GM21825 (cell line): Measurements from ENCODE around the gene KRTAP10-6.
"Not testable (repeated sequence)": the region's sequence is repeated elsewhere in the genome, so short reads cannot be mapped to it uniquely, and the experiment has no call there.

Source experiments
- ATAC-seq: cut with Tn5 transposase; IDR thresholded peaks from one replicate; pipeline ENCODE4 v1.9.1; 2021; ENCODE audit warnings: mild to moderate bottlenecking, moderate library complexity; ENCODE audit not compliant: unreplicated experiment

Gene KRTAP10-6

DNA sequence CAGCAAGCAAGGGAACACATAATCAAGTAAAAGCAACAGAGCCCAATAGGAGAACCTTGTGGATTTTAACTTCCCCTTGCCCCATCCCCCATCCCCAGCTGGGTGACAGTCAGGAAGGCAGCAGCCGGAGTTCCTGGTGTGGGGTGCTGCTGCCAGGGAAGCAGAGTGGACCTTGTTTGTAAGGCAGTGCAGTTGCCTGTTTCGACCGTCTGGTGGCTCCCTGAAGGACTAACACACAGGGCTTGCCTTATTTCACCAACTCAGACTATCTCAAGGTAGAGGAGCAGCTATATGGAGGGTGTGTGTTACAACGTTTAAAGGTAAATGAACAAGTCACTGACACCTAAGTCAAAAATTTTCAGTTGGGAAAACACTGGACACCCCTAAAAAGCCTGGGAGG lies 26.2 kb upstream of the KRTAP10-6 start:
- ATAC-seq = no peak

DNA sequence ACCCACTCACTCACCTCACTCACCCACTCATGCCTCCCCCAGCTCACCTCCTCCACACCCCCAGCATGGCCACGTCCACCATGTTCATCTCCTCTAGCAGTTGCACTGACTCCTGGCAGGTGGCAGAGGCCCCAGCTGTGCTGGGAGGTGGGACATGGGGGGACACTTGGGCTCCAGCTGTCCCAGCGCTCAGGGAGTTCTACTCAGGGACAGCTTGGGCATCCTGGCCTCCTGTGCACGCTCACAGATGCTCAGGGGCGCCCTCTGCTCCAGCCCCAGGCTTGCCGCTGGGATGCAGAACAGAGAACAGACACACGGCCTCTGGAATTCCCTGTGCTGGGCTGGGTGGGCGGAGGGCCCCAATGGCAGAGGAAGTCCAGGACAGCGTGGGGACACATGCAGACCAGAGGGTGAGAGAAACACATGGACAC lies 24.8 kb upstream of the KRTAP10-6 start:
- no peak for ATAC-seq

DNA sequence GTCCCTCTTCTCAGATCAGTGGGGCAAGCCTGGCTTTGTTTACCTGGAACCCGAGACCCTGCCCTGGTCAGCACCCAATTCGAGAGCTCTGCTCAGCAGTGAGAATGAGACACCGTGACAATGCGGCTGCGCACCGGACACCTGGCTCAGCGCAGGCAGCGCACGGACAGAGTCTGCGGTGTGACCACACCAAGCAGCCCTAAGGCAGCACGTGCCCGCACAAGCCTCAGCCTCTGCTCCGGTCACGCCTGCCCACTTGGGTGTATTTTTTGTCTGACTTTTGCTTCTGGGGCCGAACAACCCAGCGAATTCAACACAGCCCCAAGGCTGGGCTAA lies 24.3 kb upstream of the KRTAP10-6 start:
- no peak for ATAC-seq

DNA sequence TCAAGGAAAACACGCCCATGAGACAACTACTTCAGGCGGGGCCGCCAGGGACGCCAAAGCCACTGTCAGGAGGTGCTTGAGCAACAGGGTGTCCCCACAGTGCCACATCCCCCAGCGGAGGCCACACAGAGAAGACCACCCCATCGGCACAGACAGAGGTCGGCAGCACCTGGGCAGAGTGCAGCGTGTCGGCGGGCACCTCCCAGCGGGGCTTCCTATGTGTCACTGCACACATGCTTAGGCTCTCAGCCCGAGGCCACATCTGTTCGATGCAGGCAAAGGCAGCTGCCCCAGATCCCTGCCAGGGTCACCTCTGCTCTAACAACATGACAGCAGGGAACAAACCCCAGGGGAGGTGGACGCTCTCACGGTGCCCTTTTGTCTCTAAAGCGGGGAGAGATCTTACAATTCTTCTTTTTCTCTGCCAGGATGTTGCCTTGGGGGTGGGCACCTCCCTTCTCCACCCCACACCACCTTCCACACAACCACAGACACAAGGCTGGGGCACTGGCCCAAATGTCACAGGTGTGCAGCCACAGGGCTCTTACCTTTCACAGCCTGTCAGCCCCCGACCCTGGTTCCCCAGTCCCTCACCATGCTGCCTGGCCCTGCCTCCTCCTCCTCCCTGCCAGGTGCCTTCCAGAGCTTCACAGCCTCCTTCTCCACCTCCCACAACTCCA lies 23.7 kb upstream of the KRTAP10-6 start:
- ATAC-seq = no peak

DNA sequence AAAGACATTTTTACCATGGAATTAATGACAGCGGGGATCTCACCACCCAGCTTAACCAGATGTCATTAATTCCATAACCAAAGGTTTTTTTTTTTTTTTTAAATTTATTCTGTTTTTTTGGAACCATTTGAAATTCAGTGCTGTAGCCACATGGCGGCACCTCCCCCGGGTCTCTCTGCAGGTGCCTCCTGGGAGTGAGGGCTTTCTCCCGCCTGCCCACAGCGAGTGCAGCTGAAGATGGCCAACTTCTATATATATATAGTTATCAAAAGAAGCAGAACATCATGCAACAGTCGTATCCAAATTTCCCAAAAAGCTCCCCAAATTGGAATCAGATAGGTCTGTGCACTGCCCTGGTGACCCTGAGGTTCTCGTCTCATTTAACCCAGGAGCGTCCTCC lies 23.2 kb upstream of the KRTAP10-6 start:
- no peak for ATAC-seq

DNA sequence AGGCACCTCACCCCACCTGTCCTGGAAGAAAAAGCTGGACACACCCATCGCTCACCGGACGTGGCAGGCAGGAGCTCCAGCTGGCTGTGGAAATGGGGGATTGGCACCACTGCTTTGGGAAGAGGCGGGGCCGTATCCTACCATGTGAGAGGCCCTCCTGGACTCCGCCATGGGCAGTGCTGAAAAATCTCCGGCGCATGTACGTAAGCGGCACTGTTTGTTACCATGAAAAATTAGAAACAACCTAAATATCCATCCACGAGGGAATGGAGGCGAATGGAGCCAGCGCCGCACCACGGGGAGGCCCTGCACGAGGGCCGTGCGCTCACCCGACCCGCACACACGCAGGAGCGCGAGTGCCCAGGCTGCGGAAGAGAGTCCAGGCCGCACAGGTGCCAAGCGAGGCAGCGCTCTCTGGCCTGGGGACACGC lies 22.7 kb upstream of the KRTAP10-6 start:
- no peak for ATAC-seq

DNA sequence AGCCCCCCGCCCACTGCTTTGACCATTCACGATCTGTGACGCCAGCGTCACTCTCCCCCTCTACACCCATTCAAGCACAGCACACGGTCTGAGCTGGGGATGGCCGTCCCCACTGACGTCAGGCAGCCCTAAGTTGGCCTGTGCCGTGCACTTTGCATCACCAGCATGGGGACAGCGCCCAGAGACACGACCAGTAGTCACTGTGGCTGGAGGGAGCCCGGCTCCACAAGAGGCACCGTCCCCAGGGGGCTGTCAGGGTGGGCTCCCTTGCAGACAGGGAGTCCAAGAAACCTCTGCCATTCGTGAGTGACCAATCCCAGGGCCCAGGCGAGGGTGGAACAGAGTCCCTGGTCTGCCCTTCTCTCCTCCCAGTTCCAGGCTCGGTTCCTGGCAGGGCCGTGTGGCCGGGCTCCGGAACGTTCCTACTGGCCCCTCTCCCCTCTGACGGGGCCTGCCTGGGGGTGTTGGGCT lies 21.9 kb upstream of the KRTAP10-6 start:
- no peak for ATAC-seq

GRCh38 chr21:44613386-44614155 lies 21.3 kb upstream of the KRTAP10-6 start:
- ATAC-seq = no peak

DNA sequence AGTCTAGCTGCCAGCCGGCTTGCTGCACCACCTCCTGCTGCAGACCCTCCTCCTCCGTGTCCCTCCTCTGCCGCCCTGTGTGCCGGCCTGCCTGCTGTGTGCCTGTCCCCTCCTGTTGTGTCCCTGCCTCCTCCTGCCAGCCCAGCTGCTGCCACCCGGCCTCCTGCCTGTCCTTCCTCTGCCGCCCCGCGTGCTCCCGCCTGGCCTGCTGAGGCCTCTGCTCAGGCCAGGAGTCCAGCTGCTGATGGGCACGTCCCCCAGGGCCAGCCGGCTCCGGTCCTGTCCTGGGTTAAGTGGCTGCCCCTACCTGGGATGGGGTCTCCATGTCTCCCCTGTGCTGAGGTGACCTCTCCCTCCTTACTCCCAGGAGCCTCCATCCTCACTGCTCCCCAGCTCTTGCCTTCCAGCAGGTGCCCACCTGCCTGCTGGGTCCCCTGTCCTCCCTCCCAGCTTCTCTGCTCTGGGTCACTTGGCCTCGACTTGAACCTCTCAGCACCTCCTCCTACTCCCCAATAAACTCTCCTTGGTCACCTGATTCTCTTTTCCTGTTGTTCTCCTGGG lies 20.4 kb upstream of the KRTAP10-6 start:
- ATAC-seq = no peak

DNA sequence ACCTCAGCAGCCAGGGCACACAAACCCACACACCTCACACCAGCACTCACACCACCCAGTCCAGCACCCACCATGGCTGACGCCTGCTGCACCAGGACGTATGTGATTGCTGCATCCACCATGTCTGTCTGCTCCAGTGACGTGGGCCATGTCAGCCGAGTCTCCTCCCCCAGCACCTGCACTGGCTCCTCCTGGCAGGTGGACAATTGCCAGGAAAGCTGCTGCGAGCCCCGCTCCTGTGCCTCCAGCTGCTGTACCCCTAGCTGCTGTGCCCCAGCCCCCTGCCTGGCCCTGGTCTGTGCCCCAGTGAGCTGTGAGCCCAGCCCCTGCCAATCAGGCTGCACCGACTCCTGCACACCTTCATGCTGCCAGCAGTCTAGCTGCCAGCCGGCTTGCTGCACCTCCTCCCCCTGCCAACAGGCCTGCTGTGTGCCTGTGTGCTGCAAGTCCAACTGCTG lies 19.8 kb upstream of the KRTAP10-6 start, which contains the start of gene KRTAP10-8:
Gene KRTAP10-8 (plus strand): TSS at position 51 of the 458 bp plus-strand sequence. CDS start 22 bp downstream, at position 73.
- ATAC-seq = no peak

DNA sequence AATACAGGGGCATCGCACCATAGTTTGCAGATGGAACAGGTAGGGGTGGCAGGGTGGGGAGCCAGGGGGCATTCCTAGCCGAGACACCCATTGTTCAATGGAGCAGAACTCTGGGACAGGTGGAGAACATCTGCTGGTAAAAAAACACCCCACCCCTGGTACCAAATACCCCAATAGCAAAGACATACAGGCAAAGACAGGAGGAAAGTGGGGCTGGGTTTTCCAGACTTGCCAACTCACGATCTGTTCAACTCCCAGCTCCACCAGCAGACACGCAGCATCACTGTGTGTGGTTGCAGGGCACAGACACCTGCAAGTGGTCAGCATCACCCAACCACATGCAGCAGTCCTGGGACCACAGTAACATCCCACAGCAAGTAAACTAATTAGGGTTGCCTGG lies 19.2 kb upstream of the KRTAP10-6 start:
- ATAC-seq = no peak

DNA sequence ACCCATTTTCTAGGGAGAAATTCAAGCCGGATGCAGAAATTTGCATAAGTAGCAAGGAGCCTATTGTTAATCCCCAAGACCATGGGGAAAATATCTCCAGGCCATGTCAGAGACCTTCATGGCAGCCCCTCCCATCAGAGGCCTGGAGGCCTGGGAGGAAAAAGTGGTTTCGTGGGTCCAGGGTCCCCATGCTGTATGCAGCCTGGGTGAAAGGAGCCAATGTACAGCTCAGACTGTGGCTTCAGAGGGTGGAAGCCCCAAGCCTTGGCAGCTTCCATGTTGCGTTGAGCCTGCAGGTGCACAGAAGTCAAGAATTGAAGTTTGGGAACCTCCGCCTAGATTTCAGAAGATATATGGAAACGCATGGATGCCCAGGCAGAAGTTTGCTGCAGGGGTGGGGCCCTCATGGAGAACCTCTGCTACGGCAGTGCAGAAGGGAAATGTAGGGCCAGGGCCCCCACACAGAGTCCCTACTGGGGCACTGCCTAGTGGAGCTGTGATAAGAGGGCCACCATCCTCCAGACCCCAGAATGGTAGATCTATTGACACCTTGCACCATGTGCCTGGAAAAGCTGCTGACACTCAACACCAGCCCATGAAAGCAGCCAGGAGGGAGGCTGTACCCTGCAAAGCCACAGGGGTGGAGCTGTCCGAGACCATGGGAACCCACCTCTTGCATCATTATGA lies 18.0 kb upstream of the KRTAP10-6 start:
- ATAC-seq = not testable (repeated sequence)

DNA sequence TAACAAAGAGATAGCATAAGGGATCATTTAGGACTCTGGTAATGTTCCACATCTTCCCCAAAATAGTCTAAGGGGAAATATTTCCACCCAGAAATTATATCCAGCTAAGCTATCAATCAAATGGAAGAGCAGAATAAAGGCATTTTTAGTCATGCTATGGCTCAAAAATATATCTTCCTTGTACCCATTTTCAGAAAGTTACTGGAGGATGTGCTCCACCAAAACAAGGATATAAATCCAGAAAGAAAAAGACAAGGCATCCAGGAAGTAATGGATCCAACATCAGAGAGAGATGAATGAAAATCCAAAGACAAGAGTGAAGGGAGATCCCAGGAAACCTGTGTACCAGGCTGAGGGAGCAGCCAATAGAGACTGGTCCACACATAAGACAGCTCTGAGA lies 16.9 kb upstream of the KRTAP10-6 start:
- no peak for ATAC-seq

DNA sequence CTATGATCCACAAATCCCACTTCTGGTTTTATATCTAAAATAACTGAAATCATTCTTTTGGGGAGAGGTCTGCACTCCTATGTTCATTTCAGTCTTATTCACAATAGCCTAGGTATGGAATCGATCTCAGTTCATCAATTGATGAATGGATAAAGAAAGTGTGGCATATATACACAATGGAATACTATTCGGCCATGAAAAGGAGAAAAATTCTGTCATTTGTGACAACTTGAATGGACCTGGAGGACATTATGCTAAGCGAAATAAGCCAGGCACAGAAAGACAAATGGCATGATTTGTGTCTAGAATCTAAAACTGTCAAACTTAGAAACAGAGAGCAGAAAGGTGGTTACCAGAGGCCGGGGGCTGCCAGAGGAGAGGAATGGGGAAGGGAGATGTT lies 14.2 kb upstream of the KRTAP10-6 start:
- no peak for ATAC-seq

DNA sequence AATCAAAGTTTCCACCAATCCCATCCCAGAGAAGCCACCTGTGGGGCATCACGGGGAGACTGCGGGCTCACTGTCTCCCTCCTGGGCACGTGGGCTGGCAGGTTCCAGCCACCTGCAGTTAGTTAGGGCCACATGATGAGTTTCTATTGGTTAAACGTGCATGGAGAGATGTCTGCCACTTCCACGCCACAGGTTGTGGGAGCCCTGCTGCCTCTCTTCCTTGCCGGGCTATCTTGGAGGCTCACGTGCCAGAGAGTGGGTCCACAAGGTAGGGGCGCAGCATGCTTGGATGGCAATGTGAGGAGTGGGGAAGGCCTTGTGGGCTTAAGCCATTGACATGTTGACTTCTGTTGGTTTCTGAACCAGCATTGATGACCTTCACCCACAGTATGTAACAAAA lies 11.6 kb upstream of the KRTAP10-6 start:
- ATAC-seq = no peak

DNA sequence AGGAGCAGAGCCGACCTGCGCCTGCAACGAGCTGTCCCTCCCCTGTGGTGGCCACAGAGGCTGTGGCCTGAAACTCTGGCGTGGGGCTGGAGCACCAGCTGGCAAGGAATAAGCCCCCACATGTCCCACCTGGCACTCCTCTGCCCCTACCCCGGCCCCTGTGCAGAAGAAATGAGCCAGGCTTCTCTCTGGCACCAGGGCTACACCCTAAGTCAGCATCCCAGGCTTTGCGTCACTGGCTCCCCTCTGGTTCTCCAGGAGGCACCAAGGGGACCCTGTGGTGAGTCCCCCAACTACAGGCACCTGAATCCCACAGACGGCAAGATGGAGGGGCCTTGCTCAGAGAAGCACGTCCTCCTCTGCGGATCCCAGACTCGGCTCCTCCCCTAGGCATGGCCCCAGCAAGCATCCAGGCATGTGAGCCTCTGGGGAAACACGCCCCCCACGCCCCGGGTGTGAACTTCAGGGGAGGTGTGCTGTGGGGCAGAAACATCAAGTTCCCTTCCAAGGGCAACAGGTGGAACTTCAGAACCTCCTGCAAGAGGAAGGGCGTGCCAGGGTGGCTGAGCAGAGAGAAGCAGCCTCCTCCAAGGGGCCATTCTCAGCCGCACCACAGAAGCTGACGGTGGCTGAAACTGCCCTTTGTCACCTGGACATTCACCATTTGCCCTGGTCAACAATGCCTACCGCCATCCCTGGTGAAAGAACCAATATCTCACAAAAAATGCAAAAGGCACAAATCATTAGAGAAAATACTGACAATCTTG lies 11.0 kb upstream of the KRTAP10-6 start:
- ATAC-seq = no peak

DNA sequence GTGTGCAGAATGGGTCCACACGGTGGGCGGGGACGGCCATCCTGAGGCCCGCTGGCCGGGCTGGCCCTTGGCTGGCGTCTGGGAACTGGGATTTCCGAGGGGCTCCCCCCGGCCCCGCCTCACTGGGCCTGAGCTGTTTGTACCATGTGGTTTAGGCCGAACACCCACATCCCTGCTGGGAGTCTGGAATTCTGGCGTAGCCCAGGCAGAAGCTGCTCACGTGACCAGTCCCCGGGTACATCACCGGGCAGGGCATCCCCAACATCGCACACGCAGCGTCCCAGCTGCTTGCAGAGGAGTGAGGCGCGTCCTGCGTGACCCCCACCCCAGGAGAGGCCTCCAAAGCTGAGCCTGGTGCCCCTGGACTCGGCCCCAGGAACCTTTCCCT lies 10.2 kb upstream of the KRTAP10-6 start:
- no peak for ATAC-seq

- no peak for ATAC-seq
Measured at GRCh38 chr21:44601596-44602462, 9.5 kb upstream of the KRTAP10-6 start.

- not testable (repeated sequence) for ATAC-seq
Measured at GRCh38 chr21:44601091-44601490, 8.8 kb upstream of the KRTAP10-6 start.
